Loucy (cell line): ENCODE data around the gene C1RL.

Experiments
- CTCF ChIP-seq: fragments of 200-600 bp; sonication (generic); conservative IDR thresholded peaks from 2 replicates; pipeline ENCODE4 v1.5.1; 2014; ENCODE audit warnings: mild to moderate bottlenecking, antibody characterized with exemption, low read length
- EZH2phosphoT487 ChIP-seq: fragments of 200-600 bp; IDR thresholded peaks from 2 replicates; pipeline ENCODE4 v1.6.1; 2018; ENCODE audit warnings: antibody characterized with exemption, mild to moderate bottlenecking, moderate library complexity, borderline replicate concordance

- TF ChIP-seq CTCF, result no peak
- TF ChIP-seq EZH2phosphoT487, result no peak
Measured at GRCh38 chr12:7059780-7060179, 49.2 kb downstream of the C1RL start.
